ENCODE measurements around the gene MYG1.

The MYG1 gene

DNA sequence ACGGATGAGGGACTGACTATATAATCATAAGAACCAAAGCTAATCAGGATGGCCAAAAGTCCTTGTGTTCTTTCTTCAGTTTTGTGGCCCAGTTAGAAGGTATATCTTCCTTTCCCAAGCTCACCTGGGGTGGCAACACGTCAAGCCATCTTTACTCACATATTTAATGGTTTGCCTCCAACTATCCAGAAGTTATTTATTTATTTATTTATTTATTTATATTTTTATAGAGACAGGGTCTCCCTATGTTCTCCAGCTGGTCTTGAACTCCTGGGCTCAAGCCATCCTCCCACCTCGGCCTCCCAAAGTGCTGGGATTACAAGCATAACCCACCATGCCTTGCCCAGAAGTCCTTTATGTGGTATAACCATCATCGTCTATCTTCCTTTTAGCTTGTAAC lies 48.4 kb downstream of the MYG1 start:
- Histone ChIP-seq H3K4ac (ENCODE audit: low read depth, low read length) (no peak overlapping the region), H3K9ac (ENCODE audit: low read length) (no peak overlapping the region), H3K4me1 (ENCODE audit: control insufficient read depth in 1 of 2, insufficient read depth in 2 of 2, low read length in 2 of 2) (peaks cover 2 to 3% of the 10 kb centered on the region in 2 experiments), H3K14ac (ENCODE audit: low read length) (no peak overlapping the region), H3K4me3 (ENCODE audit: low read depth, low read length) (no peak overlapping the region), H3K36me3 (ENCODE audit: control insufficient read depth in 1 of 2, insufficient read depth in 2 of 2, low read length in 2 of 2) (no peaks in the 10 kb centered on the region), H2BK12ac (ENCODE audit: low read length) (no peak overlapping the region), H2BK120ac (ENCODE audit: insufficient read depth, low read length, poor library complexity) (no peak overlapping the region), H4K12ac (ENCODE audit: low read depth, low read length) (no peak overlapping the region), H3K27me3 (ENCODE audit: insufficient read depth, low read length) (no peaks in the 10 kb centered on the region), H3K27ac (ENCODE audit: low read depth, low read length) (no peak overlapping the region), H3K4me2 (ENCODE audit: low read length) (no peak overlapping the region), H3K79me1 (ENCODE audit: low read length) (peaks cover 6% of the 10 kb centered on the region), H2BK5ac (ENCODE audit: low read depth, low read length, poor library complexity) (no peak overlapping the region), H3K18ac (ENCODE audit: low read length) (no peak overlapping the region), H2AK5ac (ENCODE audit: low read length) (no peak overlapping the region), H2AFZ (ENCODE audit: insufficient read depth, low read length, poor library complexity) (no peak overlapping the region), H3K79me2 (ENCODE audit: control insufficient read depth, insufficient read depth, low read length, poor library complexity) (peaks cover 2% of the 10 kb centered on the region), H4K91ac (ENCODE audit: low read depth, low read length) (no peak overlapping the region), H3K23ac (ENCODE audit: low read length) (no peak overlapping the region), H3K9me3 (ENCODE audit: insufficient read depth, low read depth, low read length) (no peaks in the 10 kb centered on the region), H4K8ac (ENCODE audit: low read depth, low read length) (no peak overlapping the region)
- WGBS (ENCODE audit: extremely low coverage, insufficient coverage, insufficient read length) = no CpG with 5 or more reads among the region's 4 CpGs
- DNase-seq = no peak

- Histone ChIP-seq H2BK120ac (ENCODE audit: insufficient read depth, low read length, poor library complexity) (no peak overlapping the region), H3K9me3 (ENCODE audit: insufficient read depth, low read depth, low read length) (no peaks in the 10 kb centered on the region), H2AFZ (ENCODE audit: insufficient read depth, low read length, poor library complexity) (no peak overlapping the region), H3K27me3 (ENCODE audit: insufficient read depth, low read length) (no peaks in the 10 kb centered on the region), H4K12ac (ENCODE audit: low read depth, low read length) (no peak overlapping the region), H4K91ac (ENCODE audit: low read depth, low read length) (no peak overlapping the region), H3K4me3 (ENCODE audit: low read depth, low read length) (no peak overlapping the region), H3K4me2 (ENCODE audit: low read length) (no peak overlapping the region), H3K36me3 (ENCODE audit: control insufficient read depth in 1 of 2, insufficient read depth in 2 of 2, low read length in 2 of 2) (no peaks in the 10 kb centered on the region), H3K14ac (ENCODE audit: low read length) (no peak overlapping the region), H3K79me1 (ENCODE audit: low read length) (no peaks in the 10 kb centered on the region), H3K4me1 (ENCODE audit: control insufficient read depth in 1 of 2, insufficient read depth in 2 of 2, low read length in 2 of 2) (no peaks in the 10 kb centered on the region), H3K4ac (ENCODE audit: low read depth, low read length) (no peak overlapping the region), H3K27ac (ENCODE audit: low read depth, low read length) (no peak overlapping the region), H2BK5ac (ENCODE audit: low read depth, low read length, poor library complexity) (no peak overlapping the region), H3K9ac (ENCODE audit: low read length) (no peak overlapping the region), H3K18ac (ENCODE audit: low read length) (no peak overlapping the region), H2AK5ac (ENCODE audit: low read length) (no peak overlapping the region), H3K23ac (ENCODE audit: low read length) (no peak overlapping the region), H4K8ac (ENCODE audit: low read depth, low read length) (no peak overlapping the region), H2BK12ac (ENCODE audit: low read length) (no peak overlapping the region), H3K79me2 (ENCODE audit: control insufficient read depth, insufficient read depth, low read length, poor library complexity) (no peaks in the 10 kb centered on the region)
- WGBS (ENCODE audit: extremely low coverage, insufficient coverage, insufficient read length) = no CpG with 5 or more reads among the region's 21 CpGs
- DNase-seq = peak; percentile 94 to 99
Measured at GRCh38 chr12:53352331-53353256, 53.1 kb downstream of the MYG1 start.

- H4K12ac ChIP-seq (ENCODE audit: low read depth, low read length) = no peak overlapping the region
- H3K4me1 ChIP-seq (ENCODE audit: control insufficient read depth in 1 of 2, insufficient read depth in 2 of 2, low read length in 2 of 2) = no peaks in the 10 kb centered on the region
- no peak overlapping the region for H3K4me3 ChIP-seq (ENCODE audit: low read depth, low read length)
- H3K14ac ChIP-seq (ENCODE audit: low read length) = no peak overlapping the region
- no peaks in the 10 kb centered on the region for H3K36me3 ChIP-seq (ENCODE audit: control insufficient read depth in 1 of 2, insufficient read depth in 2 of 2, low read length in 2 of 2)
- no peak overlapping the region for H2BK120ac ChIP-seq (ENCODE audit: insufficient read depth, low read length, poor library complexity)
- H3K23ac ChIP-seq (ENCODE audit: low read length) = no peak overlapping the region
- no peak overlapping the region for H3K4ac ChIP-seq (ENCODE audit: low read depth, low read length)
- H3K27me3 ChIP-seq (ENCODE audit: insufficient read depth, low read length) = no peaks in the 10 kb centered on the region
- H4K91ac ChIP-seq (ENCODE audit: low read depth, low read length) = no peak overlapping the region
- H3K4me2 ChIP-seq (ENCODE audit: low read length) = no peak overlapping the region
- H3K79me2 ChIP-seq (ENCODE audit: control insufficient read depth, insufficient read depth, low read length, poor library complexity) = no peaks in the 10 kb centered on the region
- H3K9me3 ChIP-seq (ENCODE audit: insufficient read depth, low read depth, low read length) = no peaks in the 10 kb centered on the region
- no peak overlapping the region for H2BK12ac ChIP-seq (ENCODE audit: low read length)
- H2AFZ ChIP-seq (ENCODE audit: insufficient read depth, low read length, poor library complexity) = no peak overlapping the region
- no peak overlapping the region for H2BK5ac ChIP-seq (ENCODE audit: low read depth, low read length, poor library complexity)
- no peak for DNase-seq
- no peak overlapping the region for H4K8ac ChIP-seq (ENCODE audit: low read depth, low read length)
- H3K18ac ChIP-seq (ENCODE audit: low read length) = no peak overlapping the region
- H2AK5ac ChIP-seq (ENCODE audit: low read length) = no peak overlapping the region
- H3K79me1 ChIP-seq (ENCODE audit: low read length) = no peaks in the 10 kb centered on the region
- no CpG with 5 or more reads among the region's 5 CpGs for WGBS (ENCODE audit: extremely low coverage, insufficient coverage, insufficient read length)
- no peak overlapping the region for H3K9ac ChIP-seq (ENCODE audit: low read length)
- H3K27ac ChIP-seq (ENCODE audit: low read depth, low read length) = no peak overlapping the region
Measured at GRCh38 chr12:53353257-53353655, 53.8 kb downstream of the MYG1 start.

DNA sequence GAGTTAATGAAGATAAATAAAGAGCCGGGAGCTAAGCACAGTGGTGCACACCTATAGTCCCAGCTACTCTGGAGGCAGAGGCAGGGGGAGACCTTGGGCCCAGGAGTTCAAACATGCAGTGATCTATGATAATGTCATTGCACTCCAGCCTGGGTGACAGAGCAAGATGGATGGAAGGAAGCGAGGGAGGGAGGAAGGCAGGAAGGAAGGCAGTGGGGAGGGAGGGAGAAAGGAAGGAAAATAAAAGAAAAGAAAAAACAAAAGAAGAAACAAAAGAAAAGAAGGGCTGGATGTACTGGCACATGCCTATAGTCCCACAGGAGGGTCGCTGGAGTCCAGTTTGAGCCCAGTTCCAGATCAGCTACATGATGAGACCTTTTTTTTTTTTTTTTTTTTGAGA lies 55.6 kb downstream of the MYG1 start:
- Histone ChIP-seq H3K14ac (ENCODE audit: low read length) (no peak overlapping the region), H3K79me2 (ENCODE audit: control insufficient read depth, insufficient read depth, low read length, poor library complexity) (no peaks in the 10 kb centered on the region), H4K8ac (ENCODE audit: low read depth, low read length) (no peak overlapping the region), H3K4ac (ENCODE audit: low read depth, low read length) (no peak overlapping the region), H3K9ac (ENCODE audit: low read length) (no peak overlapping the region), H2BK120ac (ENCODE audit: insufficient read depth, low read length, poor library complexity) (no peak overlapping the region), H2BK5ac (ENCODE audit: low read depth, low read length, poor library complexity) (no peak overlapping the region), H3K4me3 (ENCODE audit: low read depth, low read length) (no peak overlapping the region), H2BK12ac (ENCODE audit: low read length) (no peak overlapping the region), H3K27ac (ENCODE audit: low read depth, low read length) (no peak overlapping the region), H2AFZ (ENCODE audit: insufficient read depth, low read length, poor library complexity) (no peak overlapping the region), H3K18ac (ENCODE audit: low read length) (no peak overlapping the region), H4K12ac (ENCODE audit: low read depth, low read length) (no peak overlapping the region), H3K36me3 (ENCODE audit: control insufficient read depth in 1 of 2, insufficient read depth in 2 of 2, low read length in 2 of 2) (no peaks in the 10 kb centered on the region), H3K27me3 (ENCODE audit: insufficient read depth, low read length) (no peaks in the 10 kb centered on the region), H3K4me2 (ENCODE audit: low read length) (no peak overlapping the region), H3K23ac (ENCODE audit: low read length) (no peak overlapping the region), H2AK5ac (ENCODE audit: low read length) (no peak overlapping the region), H4K91ac (ENCODE audit: low read depth, low read length) (no peak overlapping the region), H3K9me3 (ENCODE audit: insufficient read depth, low read depth, low read length) (no peaks in the 10 kb centered on the region), H3K4me1 (ENCODE audit: control insufficient read depth in 1 of 2, insufficient read depth in 2 of 2, low read length in 2 of 2) (no peaks in the 10 kb centered on the region), H3K79me1 (ENCODE audit: low read length) (no peaks in the 10 kb centered on the region)
- WGBS (ENCODE audit: extremely low coverage, insufficient coverage, insufficient read length) = no CpG with 5 or more reads among the region's 3 CpGs
- DNase-seq = no peak
